GM12874 (cell line): ENCODE data around the gene PTEN.

Source experiments
- CTCF ChIP-seq: IDR thresholded peaks from 2 replicates; pipeline ENCODE4 v1.5.1; 2011; ENCODE audit warnings: low read depth, mild to moderate bottlenecking, control low read depth, low read length, moderate library complexity; ENCODE audit not compliant: insufficient read depth

Gene PTEN

GRCh38 chr10:87842220-87842641, 21.2 kb upstream of the PTEN start:
- TF ChIP-seq CTCF = no peak

DNA sequence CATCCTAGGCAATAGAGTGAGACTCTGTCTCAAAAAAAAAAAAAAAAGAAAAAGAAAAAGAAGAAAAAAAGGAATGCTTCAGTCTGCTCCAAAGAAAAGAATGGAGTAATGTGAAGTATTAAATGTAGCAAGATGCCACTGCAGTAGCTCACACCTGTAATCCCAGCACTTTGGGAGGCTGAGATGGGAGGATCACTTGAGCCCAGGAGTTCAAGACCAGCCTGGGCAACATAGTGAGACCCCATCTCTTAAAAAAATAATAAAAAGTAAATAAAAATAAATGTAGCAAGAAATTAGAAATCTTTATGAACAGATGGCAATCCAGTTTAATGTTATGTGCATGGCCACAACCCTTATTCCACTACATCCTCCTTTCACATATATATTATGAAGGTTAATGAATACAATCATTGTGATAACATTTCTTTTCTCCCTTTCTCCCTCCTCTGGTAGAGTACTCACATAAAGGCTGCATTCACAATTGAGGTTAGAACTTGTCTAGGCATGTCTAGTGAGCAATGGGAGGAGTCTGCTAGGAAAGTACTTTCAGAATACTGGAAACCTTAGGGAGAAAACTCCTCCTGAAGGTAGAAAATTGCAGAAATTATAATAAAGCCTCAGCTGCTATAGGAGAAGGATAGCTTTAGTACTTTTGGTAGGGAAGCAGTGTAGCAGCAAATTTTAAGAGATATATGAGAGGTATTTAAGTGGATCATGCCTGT, 20.5 kb upstream of the PTEN start:
- no peak for TF ChIP-seq CTCF

GRCh38 chr10:87843714-87844113, 19.7 kb upstream of the PTEN start:
- no peak for TF ChIP-seq CTCF

- no peak for TF ChIP-seq CTCF
Measured at GRCh38 chr10:87844837-87845623, 18.4 kb upstream of the PTEN start.

DNA sequence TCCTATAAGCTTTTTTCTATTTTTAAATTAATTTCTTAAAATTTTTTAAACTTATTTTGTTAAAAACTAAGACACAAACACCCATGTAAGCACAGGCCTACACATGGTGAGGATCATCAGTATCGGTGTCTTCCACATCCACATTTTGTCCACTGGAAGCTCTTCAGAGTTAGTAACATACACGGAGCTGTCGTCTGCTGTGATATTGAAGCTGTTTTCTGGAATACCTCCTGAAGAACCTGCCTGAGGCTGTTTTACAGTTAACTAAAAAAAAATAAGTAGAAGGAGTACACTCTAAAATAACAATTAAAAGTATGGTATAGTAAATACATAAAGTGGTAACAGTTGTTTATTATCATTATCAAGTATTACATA, 17.8 kb upstream of the PTEN start:
- no peak for TF ChIP-seq CTCF

DNA sequence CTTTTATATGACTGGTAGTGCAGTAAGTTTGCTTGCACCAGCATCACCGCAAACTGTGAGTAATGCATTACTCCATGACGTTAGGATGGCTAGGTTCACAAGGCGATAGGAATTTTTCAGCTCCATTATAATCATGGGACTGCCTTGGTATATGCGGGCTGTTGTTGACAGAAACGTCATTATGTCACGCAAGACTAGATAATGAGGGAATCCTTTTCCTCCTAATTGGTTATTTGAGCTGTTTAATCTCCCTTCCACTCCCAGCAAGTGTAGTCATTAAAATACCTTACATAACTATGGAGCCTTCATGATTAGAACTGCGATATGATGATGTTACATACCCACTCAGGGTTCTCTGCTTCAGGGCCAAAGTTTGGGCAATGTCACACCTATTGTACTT, 17.4 kb upstream of the PTEN start:
- TF ChIP-seq CTCF = no peak

DNA sequence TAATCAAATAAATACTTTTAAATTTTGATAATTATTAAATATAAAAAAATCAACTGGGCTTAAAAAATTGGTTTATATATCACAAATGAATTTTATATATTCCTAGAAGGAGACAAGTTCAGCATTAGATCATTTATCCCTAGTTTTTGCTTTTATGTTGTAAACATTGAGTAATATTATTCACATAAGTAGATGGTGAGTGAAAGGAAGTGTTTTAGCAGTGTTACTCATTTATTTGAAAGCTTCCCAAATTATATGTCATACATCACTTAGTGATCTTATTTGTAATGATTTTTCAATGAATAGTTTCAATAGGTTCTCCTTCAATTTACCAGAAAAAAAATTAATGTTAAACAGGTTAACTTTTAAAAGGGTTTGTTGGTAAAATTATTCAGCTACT, 15.9 kb upstream of the PTEN start:
- TF ChIP-seq CTCF = no peak
